H1 (cell line): ENCODE data around the gene BMP4. TPM values are rescaled to one million over a fixed set of nuclear protein-coding genes. Genes with fewer than 3 reads are reported as not detected.

Experiments
- SP4 ChIP-seq: IDR thresholded peaks from 2 replicates; pipeline ENCODE4 v1.6.1; 2012; ENCODE audit warnings: low read length, inconsistent platforms
- polyA plus RNA-seq, 7 experiments: library from polyadenylated mRNA; depleted of rRNA in 3 of 7; stranded (reverse) in 5 of 7; unstranded in 2 of 7; fragments of >200 nt in 5 of 7; fragments of 200-250 nt in 2 of 7; gene quantifications; 1 replicate in 5 of 7; 2 replicates in 1 of 7; 4 replicates in 1 of 7; pipeline versions ENCODE4 v1.2.1 to v1.2.3, GENCODE V29; 2011 to 2013; ENCODE audit warnings: missing spikeins in 2 of 7, mixed read lengths in 2 of 7
- total RNA-seq: library from RNA; stranded (reverse); fragmentation: NEBNext Ultra II Directional; extraction: Animal tissue kit (Norgen Biotek cat#: 25700); gene quantifications from 2 replicates; pipeline ENCODE4 v1.2.1, GENCODE V29; 2021

Gene BMP4
- total and polyA plus RNA-seq, 2 of the 8 experiments (the other 6 are each of a cell fraction or from before 2014, with no cell fraction given): 2.3 to 5.4 TPM

DNA sequence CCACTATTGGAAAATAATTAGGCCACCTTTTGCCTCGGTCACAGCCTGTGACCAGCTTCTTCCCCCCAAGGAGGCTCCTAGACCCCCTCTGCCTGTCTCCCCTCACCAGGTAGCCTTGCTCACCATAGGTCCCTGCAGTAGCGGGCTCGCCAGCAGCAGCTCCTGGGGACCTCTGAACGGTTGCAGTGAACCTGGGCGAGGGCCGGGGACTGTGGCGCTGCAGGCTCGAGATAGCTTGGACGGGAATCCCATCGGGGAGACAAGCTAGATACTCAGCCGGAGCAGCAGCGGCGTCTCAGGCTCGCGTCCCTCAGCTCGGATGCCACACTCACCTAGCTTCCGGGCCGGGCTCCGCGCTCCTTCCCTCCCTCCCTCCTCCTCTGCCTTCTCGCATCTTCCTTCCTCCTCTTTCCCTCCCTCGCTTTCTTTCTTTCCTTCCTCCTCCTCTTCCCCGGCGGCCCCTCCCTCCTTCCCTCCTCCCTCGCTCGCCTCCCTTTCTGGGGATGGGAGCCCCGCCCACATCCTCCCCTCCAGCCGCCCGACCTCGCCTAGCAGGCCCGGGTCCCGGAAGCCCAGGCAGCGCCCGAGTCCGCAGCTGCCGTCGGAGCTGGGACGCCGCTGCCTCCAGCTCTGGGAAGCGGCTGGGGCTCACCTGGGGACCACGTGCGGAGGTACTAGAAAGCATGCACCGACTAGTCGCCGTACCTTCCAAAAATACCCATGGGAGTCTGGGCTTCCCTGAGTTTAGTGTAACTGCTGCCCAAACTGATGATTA lies at the start of gene BMP4 (continued):
- TF ChIP-seq SP4: no peak
